ENCODE results near the gene FLNC.
A peak's percentile ranks its signal among the peaks of the same experiment; 100 is the strongest.

Gene FLNC

GRCh38 chr7:128833148-128833945 is 3.1 kb downstream of the FLNC start:
- no peak for DNase-seq (ENCODE audit: low spot score)

GRCh38 chr7:128833946-128834325 is 3.7 kb downstream of the FLNC start:
- no peak for DNase-seq (ENCODE audit: low spot score)

GRCh38 chr7:128835231-128835751 is 5.1 kb downstream of the FLNC start:
- no peak for DNase-seq (ENCODE audit: low spot score)

- DNase-seq (ENCODE audit: low spot score), result no peak
Measured at GRCh38 chr7:128835790-128836641, 5.8 kb downstream of the FLNC start.

- no peak for DNase-seq (ENCODE audit: low spot score)
Measured at GRCh38 chr7:128836729-128837348, 6.6 kb downstream of the FLNC start.

GRCh38 chr7:128837521-128837921 is 7.3 kb downstream of the FLNC start:
- DNase-seq (ENCODE audit: low spot score), result no peak

- DNase-seq (ENCODE audit: low spot score), result no peak
Measured at GRCh38 chr7:128838109-128838779, 8.0 kb downstream of the FLNC start.

- DNase-seq (ENCODE audit: low spot score), result no peak
Measured at GRCh38 chr7:128838981-128839731, 8.9 kb downstream of the FLNC start.

- no peak for DNase-seq (ENCODE audit: low spot score)
Measured at GRCh38 chr7:128839751-128840177, 9.6 kb downstream of the FLNC start.

- DNase-seq (ENCODE audit: low spot score), result no peak
Measured at GRCh38 chr7:128840326-128841170, 10.3 kb downstream of the FLNC start.

- no peak for DNase-seq (ENCODE audit: low spot score)
Measured at GRCh38 chr7:128841171-128841690, 11.0 kb downstream of the FLNC start.

- DNase-seq (ENCODE audit: low spot score), result peak; percentile 50
Measured at GRCh38 chr7:128841921-128842673, 11.9 kb downstream of the FLNC start.

GRCh38 chr7:128842674-128843641 is 12.8 kb downstream of the FLNC start:
- no peak for DNase-seq (ENCODE audit: low spot score)

- no peak for DNase-seq (ENCODE audit: low spot score)
Measured at GRCh38 chr7:128843938-128844621, 13.9 kb downstream of the FLNC start.

GRCh38 chr7:128844777-128845311 is 14.6 kb downstream of the FLNC start:
- DNase-seq (ENCODE audit: low spot score), result no peak

GRCh38 chr7:128845475-128845874 is 15.3 kb downstream of the FLNC start:
- no peak for DNase-seq (ENCODE audit: low spot score)

- no peak for DNase-seq (ENCODE audit: low spot score)
Measured at GRCh38 chr7:128845987-128846386, 15.8 kb downstream of the FLNC start.

Data from CD4-positive, alpha-beta T cell treated with Interleukin-2 at 100 ng/mL for 4 hours (primary cell).